PC-3 (cell line): ENCODE results near the gene TAF12. TPM values are rescaled to one million over a fixed set of nuclear protein-coding genes. Genes with fewer than 3 reads are reported as not detected.

Experiments
- ATAC-seq: fragments of 200-7000 bp; cut with Tn5 transposase; 2 replicates; pipeline ENCODE4 v1.9.1; 2020; ENCODE audit warnings: mild to moderate bottlenecking, moderate library complexity
- BruUV-seq: library from RNA; stranded (reverse); fragments of 400-500 nt; replicated peaks from 2 replicates; lab custom pipeline; 2021; lab: Mats Ljungman, UMichigan
- CTCF ChIA-PET: fragments of 300-600 bp; sonication (Branson Sonifier 250); formaldehyde crosslinking; loops from one replicate; lab custom pipeline; 2022; ENCODE audit warnings: antibody characterized with exemption; lab: Charles Lee
- POLR2A ChIA-PET: fragments of 300-600 bp; sonication (Branson Sonifier 250); formaldehyde crosslinking; loops from one replicate; lab custom pipeline; 2022; ENCODE audit warnings: antibody characterized with exemption; ENCODE audit not compliant: unreplicated experiment; lab: Charles Lee
- DNase-seq: peaks from one replicate; pipeline ENCODE4 v3.0.0-alpha.2; 2015
- H2AFZ ChIP-seq: fragments of 300-600 bp; sonication (generic); 2 replicates; pipeline ENCODE4 v1.6.0; 2016; ENCODE audit warnings: antibody characterized with exemption, low read length
- H3F3A ChIP-seq: fragments of 300-600 bp; sonication (generic); one replicate; pipeline ENCODE4 v1.6.0; 2017; ENCODE audit warnings: antibody characterized with exemption, low read length, control low read depth, mild to moderate bottlenecking; ENCODE audit not compliant: unreplicated experiment
- H3K27ac ChIP-seq: fragments of 300-600 bp; sonication (generic); 2 replicates; pipeline ENCODE4 v1.5.1; 2016; ENCODE audit warnings: mild to moderate bottlenecking, low read length
- H3K27me3 ChIP-seq: fragments of 300-600 bp; sonication (generic); 2 replicates; pipeline ENCODE4 v1.6.1; 2016; ENCODE audit warnings: low read length, mixed read lengths
- H3K36me3 ChIP-seq: fragments of 300-600 bp; sonication (generic); 2 replicates; pipeline ENCODE4 v1.6.1; 2016; ENCODE audit warnings: low read depth, mixed run types, low read length, mixed read lengths
- H3K4me1 ChIP-seq: fragments of 300-600 bp; sonication (generic); 2 replicates; pipeline ENCODE4 v1.5.1; 2016; ENCODE audit warnings: low read length; ENCODE audit not compliant: insufficient read depth
- H3K4me2 ChIP-seq: fragments of 300-600 bp; sonication (generic); 2 replicates; pipeline ENCODE4 v1.6.0; 2016; ENCODE audit warnings: low read length
- H3K4me3 ChIP-seq: fragments of 300-600 bp; sonication (generic); 2 replicates; pipeline ENCODE4 v1.5.1; 2016; ENCODE audit warnings: mild to moderate bottlenecking, low read length, mixed read lengths
- H3K79me2 ChIP-seq: fragments of 300-600 bp; sonication (generic); 2 replicates; pipeline ENCODE4 v1.6.1; 2017; ENCODE audit warnings: low read length, mixed read lengths
- H3K9ac ChIP-seq: fragments of 300-600 bp; sonication (generic); 2 replicates; pipeline ENCODE4 v1.6.0; 2016; ENCODE audit warnings: mild to moderate bottlenecking, low read length
- H3K9me2 ChIP-seq: fragments of 300-600 bp; sonication (generic); replicated peaks from 2 replicates; pipeline ENCODE4 v1.6.1; 2016; ENCODE audit warnings: mixed run types, low read length, mixed read lengths
- H3K9me3 ChIP-seq: fragments of 300-600 bp; sonication (generic); 2 replicates; pipeline ENCODE4 v1.6.1; 2016; ENCODE audit warnings: low read length, mixed read lengths
- H4K20me1 ChIP-seq: fragments of 300-600 bp; sonication (generic); 2 replicates; pipeline ENCODE4 v1.6.1; 2016; ENCODE audit warnings: low read length, mixed read lengths
- CTCF ChIP-seq: fragments of 300-600 bp; sonication (generic); conservative IDR thresholded peaks from 2 replicates; pipeline ENCODE4 v1.5.1; 2017; ENCODE audit warnings: antibody characterized with exemption, low read depth, mild to moderate bottlenecking, low read length
- EZH2 ChIP-seq: fragments of 300-600 bp; sonication (generic); IDR thresholded peaks from one replicate; pipeline ENCODE4 v1.6.1; 2017; ENCODE audit warnings: antibody characterized with exemption, mild to moderate bottlenecking, low read length; ENCODE audit not compliant: unreplicated experiment
- EZH2phosphoT487 ChIP-seq: fragments of 300-600 bp; sonication (generic); IDR thresholded peaks from 2 replicates; pipeline ENCODE4 v1.6.1; 2018; ENCODE audit warnings: mild to moderate bottlenecking, antibody characterized with exemption, low read length, borderline replicate concordance
- intact Hi-C: fragments of 100-400 bp; cut with micrococcal nuclease; formaldehyde crosslinking; loops from 2 replicates; pipeline ENCODE4 v1.9.0; 2023
- total RNA-seq: library from RNA; depleted of rRNA; stranded (reverse); fragments of >200 nt; gene quantifications from 2 replicates; pipeline ENCODE4 v1.2.3, GENCODE V29; 2014

Gene TAF12
- total RNA-seq, 1 experiment from 2014 or later = 44.1 TPM

DNA sequence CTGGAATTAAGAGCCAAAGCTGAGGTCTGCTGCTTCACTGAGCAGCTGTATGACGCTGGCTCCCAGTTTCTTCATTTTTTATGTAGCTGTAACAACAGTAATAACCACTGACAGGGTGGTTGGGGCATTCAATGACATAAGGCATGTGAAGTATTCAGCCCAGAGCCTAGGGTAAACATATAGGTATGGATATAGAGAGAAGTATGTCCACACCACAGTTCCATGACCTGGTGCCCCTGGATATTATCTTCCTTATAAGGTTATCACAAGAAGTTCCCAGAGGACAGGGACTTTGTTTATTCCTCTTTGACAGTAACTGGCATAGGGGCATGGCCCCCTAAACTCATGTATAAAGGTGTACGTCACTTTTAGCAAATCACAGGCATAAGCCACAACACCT lies 36.1 kb downstream of the TAF12 start:
- BruUV-seq = no TSS peak
- TF ChIP-seq EZH2 = no peak
- no peak for TF ChIP-seq EZH2phosphoT487
- no peak for TF ChIP-seq CTCF
- no peaks in the 10 kb centered on the region for H3K9me2 ChIP-seq

DNA sequence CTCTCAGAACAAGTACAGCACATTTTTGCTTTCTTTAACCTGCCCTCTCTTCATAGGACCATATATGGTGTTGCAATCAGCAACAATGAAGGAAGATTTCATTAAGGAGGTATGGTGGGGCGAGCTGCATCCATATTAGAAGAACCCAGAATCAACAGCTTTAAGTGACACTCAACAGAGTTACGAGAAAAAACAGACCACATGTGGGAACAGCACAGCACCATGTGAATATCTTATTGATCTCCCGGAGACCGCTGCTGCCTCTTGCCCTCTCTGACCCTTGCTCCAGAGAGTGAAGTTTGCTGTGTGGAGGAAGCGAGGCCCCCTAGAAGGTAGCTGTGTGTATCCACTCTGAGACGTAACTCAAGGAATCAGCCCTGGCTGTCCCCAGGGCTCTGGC lies 37.9 kb downstream of the TAF12 start:
- intact Hi-C loops = loop anchor here (5.0 kb wide), 1 partner anchor 248 kb away; no protein-coding TSS in a partner anchor
- H3K9me2 ChIP-seq = no peaks in the 10 kb centered on the region
- CTCF ChIA-PET = no interaction called here
- no peaks in the 10 kb centered on the region for H3K9me3 ChIP-seq
- H3K9ac ChIP-seq = no peak overlapping the region
- no peaks in the 10 kb centered on the region for H4K20me1 ChIP-seq
- peaks cover 20% of the 10 kb centered on the region for H3K4me1 ChIP-seq
- no peak overlapping the region for H3K27ac ChIP-seq
- POLR2A ChIA-PET = interaction anchor here (0.7 kb wide), 1 partner anchor 88 kb away, joined by 3 read pairs; no protein-coding TSS in a partner anchor
- peaks cover 5% of the 10 kb centered on the region for H3F3A ChIP-seq
- no peaks in the 10 kb centered on the region for H3K79me2 ChIP-seq
- ATAC-seq = no peak
- BruUV-seq = no TSS peak
- H2AFZ ChIP-seq = no peak overlapping the region
- DNase-seq = no peak
- H3K4me2 ChIP-seq = no peak overlapping the region
- H3K4me3 ChIP-seq = no peak overlapping the region
- H3K27me3 ChIP-seq = no peaks in the 10 kb centered on the region
- TF ChIP-seq CTCF (no peak), EZH2 (no peak), EZH2phosphoT487 (no peak)
- peaks cover 9% of the 10 kb centered on the region; the same call in 1 of the 2 replicates for H3K36me3 ChIP-seq

More for the DNA sequence above, 36.1 kb downstream of the TAF12 start:
- Histone ChIP-seq H4K20me1 (no peaks in the 10 kb centered on the region), H3K4me3 (no peak overlapping the region), H3K9ac (no peak overlapping the region), H3K4me1 (peaks cover 9% of the 10 kb centered on the region), H3K27me3 (no peaks in the 10 kb centered on the region), H2AFZ (no peak overlapping the region), H3K9me3 (no peaks in the 10 kb centered on the region), H3K27ac (no peak overlapping the region), H3K36me3 (peaks cover 9% of the 10 kb centered on the region; the same call in 1 of the 2 replicates), H3F3A (peaks cover 5% of the 10 kb centered on the region), H3K4me2 (no peak overlapping the region), H3K79me2 (no peaks in the 10 kb centered on the region)
- POLR2A ChIA-PET = no interaction called here
- intact Hi-C loops = no loop called here
- no peak for ATAC-seq
- CTCF ChIA-PET = no interaction called here
- DNase-seq = no peak

GRCh38 chr1:28604411-28604810 lies 38.5 kb downstream of the TAF12 start:
- no peak overlapping the region for H3K27ac ChIP-seq
- no peak for DNase-seq
- ATAC-seq = no peak
- H2AFZ ChIP-seq = no peak overlapping the region
- no TSS peak for BruUV-seq
- no peak overlapping the region for H3K4me2 ChIP-seq
- peaks cover 5% of the 10 kb centered on the region for H3F3A ChIP-seq
- H3K4me1 ChIP-seq = peaks cover 26% of the 10 kb centered on the region
- peaks cover 9% of the 10 kb centered on the region; the same call in 1 of the 2 replicates for H3K36me3 ChIP-seq
- H3K79me2 ChIP-seq = no peaks in the 10 kb centered on the region
- H3K9me2 ChIP-seq = no peaks in the 10 kb centered on the region
- no peak overlapping the region for H3K9ac ChIP-seq
- ChIA-PET CTCF (no interaction called here), POLR2A (no interaction called here)
- TF ChIP-seq CTCF = no peak
- no peak for TF ChIP-seq EZH2
- no peak for TF ChIP-seq EZH2phosphoT487
- H3K27me3 ChIP-seq = no peaks in the 10 kb centered on the region
- H3K4me3 ChIP-seq = no peak overlapping the region
- H4K20me1 ChIP-seq = no peaks in the 10 kb centered on the region
- H3K9me3 ChIP-seq = no peaks in the 10 kb centered on the region
- intact Hi-C loops = loop anchor here (5.0 kb wide), 1 partner anchor 247 kb away; no protein-coding TSS in a partner anchor
